CD4-positive, CD25-positive, alpha-beta regulatory T cell (primary cell): ENCODE data around the gene NPIPB8. TPM values are rescaled to one million over a fixed set of nuclear protein-coding genes. Genes with fewer than 3 reads are reported as not detected.

Experiments
- polyA plus RNA-seq, 4 donors: library from polyadenylated mRNA; unstranded; fragments of 300-500 nt; fragmentation: Illumina TruSeq; gene quantifications; one replicate each; pipeline ENCODE4 v1.2.3, GENCODE V29; 2021
- total RNA-seq: library from RNA; stranded (reverse); gene quantifications from one replicate; pipeline ENCODE4 v1.2.3, GENCODE V29; 2022

Gene NPIPB8
- total and polyA plus RNA-seq, 5 donors from 2014 or later = 1.1 TPM; not detected in 4

Other genes starting within 250 kb of the NPIPB8 start
- 49.6 TPM for gene EIF3CL, start 234.2 kb upstream of the NPIPB8 start, total RNA-seq
- gene EIF3CL, start 234.2 kb upstream of the NPIPB8 start, polyA plus RNA-seq = 10 to 100 TPM; 14.5 to 44.2 (median 23.3) TPM
- gene NPIPB7, start 165.7 kb upstream of the NPIPB8 start, total RNA-seq = not detected
- not detected for gene NPIPB7, start 165.7 kb upstream of the NPIPB8 start, polyA plus RNA-seq
- 55.2 TPM for gene CLN3, start 146.0 kb upstream of the NPIPB8 start, total RNA-seq
- gene CLN3, start 146.0 kb upstream of the NPIPB8 start, polyA plus RNA-seq = 10 to 100 TPM; 24.8 to 39.3 (median 30.7) TPM
- 6.8 TPM for gene APOBR, start 143.4 kb upstream of the NPIPB8 start, total RNA-seq
- gene APOBR, start 143.4 kb upstream of the NPIPB8 start, polyA plus RNA-seq = under 1 TPM; 0.11 to 0.72 (median 0.21) TPM
- not detected for gene IL27, start 131.2 kb upstream of the NPIPB8 start, total RNA-seq
- not detected for gene IL27, start 131.2 kb upstream of the NPIPB8 start, polyA plus RNA-seq
- gene NUPR1, start 99.1 kb upstream of the NPIPB8 start, total RNA-seq = not detected
- gene NUPR1, start 99.1 kb upstream of the NPIPB8 start, polyA plus RNA-seq = not detected
- 49.5 TPM for gene SGF29, start 84.1 kb upstream of the NPIPB8 start, total RNA-seq
- 10 to 100 TPM; 43.4 to 97.5 (median 70.5) TPM for gene SGF29, start 84.1 kb upstream of the NPIPB8 start, polyA plus RNA-seq
- 0.39 TPM for gene SULT1A2, start 41.0 kb upstream of the NPIPB8 start, total RNA-seq
- gene SULT1A2, start 41.0 kb upstream of the NPIPB8 start, polyA plus RNA-seq = not detected
- 8.6 TPM for gene SULT1A1, start 28.0 kb upstream of the NPIPB8 start, total RNA-seq
- 10 to 100 TPM in 2 of 4 donors, 1 to 10 TPM in 2; 6.4 to 19.2 (median 10.2) TPM for gene SULT1A1, start 28.0 kb upstream of the NPIPB8 start, polyA plus RNA-seq
- 182 TPM for gene EIF3C, start 73.4 kb downstream of the NPIPB8 start, total RNA-seq
- gene EIF3C, start 73.4 kb downstream of the NPIPB8 start, polyA plus RNA-seq = 100 to 1,000 TPM; 131 to 214 (median 178) TPM
- 5.8 TPM for gene NPIPB9, start 113.7 kb downstream of the NPIPB8 start, total RNA-seq
- under 1 TPM in 2 of 4 donors, not detected in 2; 0.20 to 0.23 TPM for gene NPIPB9, start 113.7 kb downstream of the NPIPB8 start, polyA plus RNA-seq
- 342 TPM for gene ATXN2L, start 184.9 kb downstream of the NPIPB8 start, total RNA-seq
- 10 to 100 TPM; 11.0 to 20.8 (median 11.6) TPM for gene ATXN2L, start 184.9 kb downstream of the NPIPB8 start, polyA plus RNA-seq
- 98.4 TPM for gene TUFM, start 208.3 kb downstream of the NPIPB8 start, total RNA-seq
- 100 to 1,000 TPM; 125 to 165 (median 147) TPM for gene TUFM, start 208.3 kb downstream of the NPIPB8 start, polyA plus RNA-seq
- gene SH2B1, start 225.8 kb downstream of the NPIPB8 start, total RNA-seq = 73.8 TPM
- 1 to 10 TPM; 1.5 to 2.4 (median 1.9) TPM for gene SH2B1, start 225.8 kb downstream of the NPIPB8 start, polyA plus RNA-seq
- gene ATP2A1, start 240.4 kb downstream of the NPIPB8 start, total RNA-seq = 1.4 TPM
- not detected for gene ATP2A1, start 240.4 kb downstream of the NPIPB8 start, polyA plus RNA-seq